CD14-positive monocyte (primary cell): ENCODE measurements around the gene KAT6B. TPM values are rescaled to one million over a fixed set of nuclear protein-coding genes. Genes with fewer than 3 reads are reported as not detected.

Experiments
- DNase-seq, 3 donors: peaks; one replicate each; pipeline ENCODE4 v3.0.0-alpha.2; 2011 to 2022
- H2AFZ ChIP-seq: 2 replicates; pipeline ENCODE4 v1.6.0; 2012; ENCODE audit warnings: mild to moderate bottlenecking, low read depth, low read length, inconsistent platforms; ENCODE audit not compliant: insufficient read depth, poor library complexity, severe bottlenecking
- H3K27ac ChIP-seq, 2 donors: 1 replicate in 1 of 2; 2 replicates in 1 of 2; pipeline ENCODE4 v1.5.1; 2012 to 2013; ENCODE audit warnings: low read length in 2 of 2, control low read depth in 1 of 2, inconsistent platforms in 1 of 2, low read depth in 1 of 2, mild to moderate bottlenecking in 1 of 2
- H3K27me3 ChIP-seq, 2 donors: one replicate each; pipeline versions ENCODE4 v1.6.0 to v1.6.1; 2011 to 2013; ENCODE audit warnings: low read length in 2 of 2; ENCODE audit not compliant: control insufficient read depth in 2 of 2, insufficient read depth in 2 of 2
- H3K36me3 ChIP-seq, 2 donors: replicated peaks in 1 of 2; 1 replicate in 1 of 2; 2 replicates in 1 of 2; pipeline versions ENCODE4 v1.5.1 to v1.6.1; 2012 to 2013; ENCODE audit warnings: low read length in 2 of 2, control low read depth in 1 of 2, inconsistent platforms in 1 of 2, mild to moderate bottlenecking in 1 of 2; ENCODE audit not compliant: insufficient read depth in 2 of 2, control insufficient read depth in 1 of 2
- H3K4me1 ChIP-seq, 2 donors: 1 replicate in 1 of 2; 2 replicates in 1 of 2; pipeline versions ENCODE4 v1.5.1 to v1.6.1; 2012 to 2013; ENCODE audit warnings: low read length in 2 of 2, control low read depth in 1 of 2, inconsistent platforms in 1 of 2, mild to moderate bottlenecking in 1 of 2, moderate library complexity in 1 of 2; ENCODE audit not compliant: insufficient read depth in 2 of 2, control insufficient read depth in 1 of 2
- H3K4me2 ChIP-seq: replicated peaks from 2 replicates; pipeline ENCODE3; 2012; ENCODE audit warnings: low read length, moderate library complexity, mild to moderate bottlenecking; ENCODE audit not compliant: poor library complexity, severe bottlenecking; ENCODE audit errors: extremely low read depth
- H3K4me3 ChIP-seq, 3 experiments: fragments of 200-600 bp in 1 of 3; sonication (generic) in 1 of 3; replicated peaks in 1 of 3; 1 replicate in 2 of 3; 2 replicates in 1 of 3; pipeline ENCODE4 v1.5.1; 2011 to 2013; ENCODE audit warnings: low read length in 3 of 3, mild to moderate bottlenecking in 3 of 3, control low read depth in 2 of 3, low read depth in 2 of 3, inconsistent platforms in 1 of 3, moderate library complexity in 1 of 3
- H3K79me2 ChIP-seq: 2 replicates; pipeline ENCODE4 v1.6.0; 2012; ENCODE audit warnings: mild to moderate bottlenecking, control low read depth, inconsistent platforms, low read length, moderate library complexity; ENCODE audit not compliant: insufficient read depth
- H3K9ac ChIP-seq: 2 replicates; pipeline ENCODE4 v1.6.0; 2017; ENCODE audit warnings: low read length, mild to moderate bottlenecking; ENCODE audit not compliant: insufficient read depth, poor library complexity, severe bottlenecking
- H3K9me3 ChIP-seq, 2 donors: replicated peaks in 1 of 2; 1 replicate in 1 of 2; 2 replicates in 1 of 2; pipeline versions ENCODE4 v1.5.1 to v1.6.1; 2012 to 2013; ENCODE audit warnings: low read length in 2 of 2, control low read depth in 1 of 2; ENCODE audit not compliant: control insufficient read depth in 1 of 2, insufficient read depth in 1 of 2
- H4K20me1 ChIP-seq: 2 replicates; pipeline ENCODE4 v1.6.0; 2012; ENCODE audit warnings: mild to moderate bottlenecking, low read length, control low read depth, moderate library complexity; ENCODE audit not compliant: insufficient read depth
- H3K27ac Mint-ChIP-seq, 7 donors: one replicate each; pipeline ENCODE4 v1.8.0; 2020; ENCODE audit warnings: mild to moderate bottlenecking in 7 of 7, mixed read lengths in 7 of 7, moderate library complexity in 6 of 7, inconsistent platforms in 2 of 7
- H3K27me3 Mint-ChIP-seq, 3 donors: one replicate each; pipeline ENCODE4 v1.8.0; 2021 to 2022; ENCODE audit warnings: low read depth in 3 of 3, mild to moderate bottlenecking in 3 of 3, mixed read lengths in 3 of 3, moderate library complexity in 3 of 3, inconsistent platforms in 1 of 3
- H3K36me3 Mint-ChIP-seq, 2 donors: one replicate each; pipeline ENCODE4 v1.8.0; 2020; ENCODE audit warnings: mixed read lengths in 2 of 2, inconsistent platforms in 1 of 2, mild to moderate bottlenecking in 1 of 2
- H3K4me1 Mint-ChIP-seq: one replicate; pipeline ENCODE4 v1.8.0; 2020; ENCODE audit warnings: mild to moderate bottlenecking, mixed read lengths
- H3K4me3 Mint-ChIP-seq, 2 donors: one replicate each; pipeline ENCODE4 v1.8.0; 2020; ENCODE audit warnings: mild to moderate bottlenecking in 2 of 2, mixed read lengths in 2 of 2, moderate library complexity in 1 of 2
- H3K9me3 Mint-ChIP-seq, 7 donors: one replicate each; pipeline ENCODE4 v1.8.0; 2020 to 2022; ENCODE audit warnings: mixed read lengths in 7 of 7, mild to moderate bottlenecking in 6 of 7, moderate library complexity in 6 of 7, inconsistent platforms in 2 of 7
- CTCF ChIP-seq: fragments of 200-600 bp; IDR thresholded peaks from one replicate; pipeline ENCODE4 v1.8.0; 2022; ENCODE audit warnings: antibody characterized with exemption, mild to moderate bottlenecking
- WGBS: methylation state at CpG from one replicate; pipeline ENCODE4 v1.1.5; 2013; ENCODE audit warnings: missing lambda C conversion rate; ENCODE audit not compliant: insufficient coverage; 5-methylcytosine and 5-hydroxymethylcytosine counted together
- intact Hi-C, 2 donors: fragments of 100-400 bp; cut with micrococcal nuclease; formaldehyde crosslinking; loops; one replicate each; pipeline versions ENCODE4 v1.15.0 to v1.15.1; 2023
- polyA plus RNA-seq, 3 donors: library from polyadenylated mRNA; depleted of rRNA in 1 of 3; unstranded in 2 of 3; stranded (reverse) in 1 of 3; fragments of 300-500 nt in 2 of 3; fragments of >200 nt in 1 of 3; fragmentation: Illumina TruSeq in 2 of 3; gene quantifications; 1 replicate in 2 of 3; 2 replicates in 1 of 3; pipeline ENCODE4 v1.2.3, GENCODE V29; 2012 to 2021

KAT6B gene
- polyA plus RNA-seq, 3 donors = 3.3 to 6.4 (median 6.2) TPM

DNA sequence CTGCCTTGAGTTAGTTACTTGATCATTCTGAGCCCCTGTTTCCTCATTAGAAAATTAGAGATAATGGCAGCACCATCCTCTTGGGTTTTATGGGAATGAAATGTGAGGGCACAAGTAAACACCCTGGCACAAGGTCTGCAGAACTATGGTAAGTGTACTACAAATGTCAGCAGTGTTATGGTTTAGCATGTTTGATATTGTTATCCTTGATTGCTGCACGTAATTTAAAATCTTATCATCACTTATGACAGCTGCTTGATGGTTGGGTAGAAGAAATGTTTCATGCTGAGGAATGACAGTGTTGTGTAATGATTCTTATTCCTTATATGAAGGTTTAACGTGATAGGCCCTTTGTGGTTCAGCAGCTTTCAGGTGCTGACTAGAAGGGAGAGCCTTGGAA is 134.3 kb downstream of the KAT6B start:
- peaks cover 3% of the 10 kb centered on the region for H3K4me1 Mint-ChIP-seq
- no peak for DNase-seq
- Histone ChIP-seq H3K27me3 (no peaks in the 10 kb centered on the region), H3K9ac (no peak overlapping the region), H3K36me3 (peaks cover 0 to 10% of the 10 kb centered on the region in 2 donors), H3K4me1 (no peaks in the 10 kb centered on the region), H3K4me3 (no peak overlapping the region), H3K4me2 (no peak overlapping the region), H2AFZ (no peak overlapping the region), H4K20me1 (no peaks in the 10 kb centered on the region), H3K9me3 (no peaks in the 10 kb centered on the region), H3K27ac (no peak overlapping the region), H3K79me2 (no peaks in the 10 kb centered on the region)
- no peak overlapping the region for H3K27ac Mint-ChIP-seq
- H3K36me3 Mint-ChIP-seq = peaks cover 16 to 21% of the 10 kb centered on the region in 2 donors
- intact Hi-C loops = no loop called here
- no CpG with 5 or more reads among the region's 2 CpGs for WGBS
- H3K9me3 Mint-ChIP-seq = peaks cover 0 to 2% (median 0%) of the 10 kb centered on the region in 7 donors
- no peak overlapping the region for H3K4me3 Mint-ChIP-seq
- no peaks in the 10 kb centered on the region for H3K27me3 Mint-ChIP-seq
- no peak for TF ChIP-seq CTCF

- peaks cover 0 to 10% of the 10 kb centered on the region in 2 donors for H3K36me3 ChIP-seq
- H3K4me1 ChIP-seq = no peaks in the 10 kb centered on the region
- H3K9me3 ChIP-seq = no peaks in the 10 kb centered on the region
- no peak overlapping the region for H2AFZ ChIP-seq
- H3K9ac ChIP-seq = no peak overlapping the region
- TF ChIP-seq CTCF = no peak
- no peak overlapping the region for H3K27ac ChIP-seq
- DNase-seq = no peak
- no peaks in the 10 kb centered on the region for H4K20me1 ChIP-seq
- no peak overlapping the region for H3K4me2 ChIP-seq
- intact Hi-C loops = no loop called here
- no peak overlapping the region for H3K4me3 Mint-ChIP-seq
- peaks cover 0 to 5% (median 0%) of the 10 kb centered on the region in 7 donors for H3K9me3 Mint-ChIP-seq
- no peak overlapping the region for H3K27ac Mint-ChIP-seq
- H3K27me3 ChIP-seq = no peaks in the 10 kb centered on the region
- H3K4me3 ChIP-seq = no peak overlapping the region
- no peaks in the 10 kb centered on the region for H3K27me3 Mint-ChIP-seq
- WGBS = no CpG with 5 or more reads among the region's 4 CpGs
- peaks cover 2% of the 10 kb centered on the region for H3K4me1 Mint-ChIP-seq
- H3K79me2 ChIP-seq = no peaks in the 10 kb centered on the region
- H3K36me3 Mint-ChIP-seq = peaks cover 21 to 23% of the 10 kb centered on the region in 2 donors
Measured at GRCh38 chr10:74962517-74962916, 136.1 kb downstream of the KAT6B start.
